Measurements from ENCODE around the gene ADD1.

Gene ADD1

GRCh38 chr4:2820216-2820982 is 23.2 kb upstream of the ADD1 start:
- DNase-seq (ENCODE audit: low read depth in 2 of 2) = no peak

- no peak for DNase-seq (ENCODE audit: low read depth in 2 of 2)
Observed at GRCh38 chr4:2822461-2823300, 21.0 kb upstream of the ADD1 start.

GRCh38 chr4:2823301-2823670 is 20.4 kb upstream of the ADD1 start:
- no peak for DNase-seq (ENCODE audit: low read depth in 2 of 2)

GRCh38 chr4:2823671-2824328 is 19.8 kb upstream of the ADD1 start:
- no peak for DNase-seq (ENCODE audit: low read depth in 2 of 2)

GRCh38 chr4:2824329-2824835 is 19.3 kb upstream of the ADD1 start:
- DNase-seq (ENCODE audit: low read depth in 2 of 2) = no peak

GRCh38 chr4:2824836-2825381 is 18.7 kb upstream of the ADD1 start:
- no peak for DNase-seq (ENCODE audit: low read depth in 2 of 2)

GRCh38 chr4:2825740-2826139 is 17.9 kb upstream of the ADD1 start:
- DNase-seq (ENCODE audit: low read depth in 2 of 2) = no peak

- DNase-seq (ENCODE audit: low read depth in 2 of 2) = no peak
Observed at GRCh38 chr4:2827071-2827873, 16.4 kb upstream of the ADD1 start.

- DNase-seq (ENCODE audit: low read depth in 2 of 2) = no peak
Observed at GRCh38 chr4:2827874-2828751, 15.5 kb upstream of the ADD1 start.

- DNase-seq (ENCODE audit: low read depth in 2 of 2) = no peak
Observed at GRCh38 chr4:2828758-2829181, 14.9 kb upstream of the ADD1 start.

GRCh38 chr4:2829321-2829932 is 14.2 kb upstream of the ADD1 start:
- DNase-seq (ENCODE audit: low read depth in 2 of 2) = no peak

- no peak for DNase-seq (ENCODE audit: low read depth in 2 of 2)
Observed at GRCh38 chr4:2829933-2830451, 13.7 kb upstream of the ADD1 start.

GRCh38 chr4:2830632-2831610 is 12.7 kb upstream of the ADD1 start:
- DNase-seq (ENCODE audit: low read depth in 2 of 2) = no peak

GRCh38 chr4:2831611-2832308 is 11.9 kb upstream of the ADD1 start:
- no peak for DNase-seq (ENCODE audit: low read depth in 2 of 2)

GRCh38 chr4:2832309-2832980 is 11.2 kb upstream of the ADD1 start:
- no peak for DNase-seq (ENCODE audit: low read depth in 2 of 2)

- no peak for DNase-seq (ENCODE audit: low read depth in 2 of 2)
Observed at GRCh38 chr4:2832981-2833670, 10.5 kb upstream of the ADD1 start.

GRCh38 chr4:2833671-2834000 is 10.0 kb upstream of the ADD1 start:
- DNase-seq (ENCODE audit: low read depth in 2 of 2) = no peak
